ENCODE data around the gene SLC13A4. TPM values are rescaled to one million over a fixed set of nuclear protein-coding genes. Genes with fewer than 3 reads are reported as not detected.
A peak's percentile ranks its signal among the peaks of the same experiment; 100 is the strongest.
"Not testable (repeated sequence)": the region's sequence is repeated elsewhere in the genome, so short reads cannot be mapped to it uniquely, and the experiment has no call there.

SLC13A4 gene
- total and polyA plus RNA-seq, 3 experiments from 2014 or later, result not detected

GRCh38 chr7:135744938-135745702, 17.1 kb upstream of the SLC13A4 start:
- Mint-ChIP-seq H3K9me3 (no peaks in the 10 kb centered on the region), H3K4me3 (no peak overlapping the region), H3K4me1 (no peaks in the 10 kb centered on the region), H3K27ac (no peak overlapping the region), H3K27me3 (peaks cover 12 to 18% of the 10 kb centered on the region in 2 donors), H3K36me3 (no peaks in the 10 kb centered on the region)
- H3K9me3 ChIP-seq (ENCODE audit: low read length), result no peaks in the 10 kb centered on the region
- no peaks in the 10 kb centered on the region for H3K27me3 ChIP-seq (ENCODE audit: insufficient read depth, low read length, poor library complexity, severe bottlenecking)
- ChIA-PET CTCF (no interaction called here), POLR2A (no interaction called here)
- H3K4me3 ChIP-seq (ENCODE audit: low read length), result no peak overlapping the region
- no peaks in the 10 kb centered on the region for H3K36me3 ChIP-seq (ENCODE audit: insufficient read depth, low read length)
- no peaks in the 10 kb centered on the region for H3K4me1 ChIP-seq (ENCODE audit: insufficient read depth, low read length)
- H3K27ac ChIP-seq (ENCODE audit: low read depth, low read length), result no peak overlapping the region
- DNase-seq, result no peak

- CTCF ChIA-PET, result no interaction called here
- POLR2A ChIA-PET, result no interaction called here
- no peak for DNase-seq
- Mint-ChIP-seq H3K4me1 (no peaks in the 10 kb centered on the region), H3K36me3 (no peaks in the 10 kb centered on the region), H3K9me3 (no peaks in the 10 kb centered on the region), H3K27me3 (peaks cover 12 to 18% of the 10 kb centered on the region in 2 donors), H3K27ac (peak overlapping the region in 1 of 8 donors; percentile 16), H3K4me3 (no peak overlapping the region)
- no peaks in the 10 kb centered on the region for H3K27me3 ChIP-seq (ENCODE audit: insufficient read depth, low read length, poor library complexity, severe bottlenecking)
- H3K27ac ChIP-seq (ENCODE audit: low read depth, low read length), result no peak overlapping the region
- no peaks in the 10 kb centered on the region for H3K4me1 ChIP-seq (ENCODE audit: insufficient read depth, low read length)
- no peak overlapping the region for H3K4me3 ChIP-seq (ENCODE audit: low read length)
- no peaks in the 10 kb centered on the region for H3K36me3 ChIP-seq (ENCODE audit: insufficient read depth, low read length)
- no peaks in the 10 kb centered on the region for H3K9me3 ChIP-seq (ENCODE audit: low read length)
These were observed 16.1 kb upstream of the SLC13A4 start for GRCh38 chr7:135743907-135744731.

DNA sequence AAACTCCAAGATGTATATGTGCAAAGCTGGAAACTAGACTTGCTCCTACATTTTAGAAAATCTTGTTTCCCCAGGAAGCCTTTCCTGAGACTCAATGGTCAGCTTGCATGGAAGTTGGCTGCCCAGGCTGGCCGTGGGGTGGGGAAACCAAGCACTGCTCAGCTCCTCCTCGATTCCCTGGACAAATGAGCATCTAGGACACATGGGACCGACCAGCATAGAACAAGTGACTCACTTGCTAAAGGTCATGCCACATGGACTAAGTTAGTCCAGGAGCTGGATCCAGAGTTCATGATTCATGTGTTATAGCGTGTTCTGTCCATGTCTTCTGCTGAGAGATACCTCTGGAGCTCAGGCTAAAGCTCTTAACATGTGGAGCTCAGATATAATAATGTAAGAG, 14.4 kb upstream of the SLC13A4 start:
- no peak overlapping the region for H3K27ac ChIP-seq (ENCODE audit: low read depth, low read length)
- H3K36me3 ChIP-seq (ENCODE audit: insufficient read depth, low read length), result no peaks in the 10 kb centered on the region
- Mint-ChIP-seq H3K9me3 (no peaks in the 10 kb centered on the region), H3K27ac (no peak overlapping the region), H3K4me1 (no peaks in the 10 kb centered on the region), H3K36me3 (no peaks in the 10 kb centered on the region), H3K4me3 (no peak overlapping the region), H3K27me3 (peaks cover 12 to 23% of the 10 kb centered on the region in 2 donors)
- H3K4me3 ChIP-seq (ENCODE audit: low read length), result no peak overlapping the region
- no peaks in the 10 kb centered on the region for H3K27me3 ChIP-seq (ENCODE audit: insufficient read depth, low read length, poor library complexity, severe bottlenecking)
- no peaks in the 10 kb centered on the region for H3K4me1 ChIP-seq (ENCODE audit: insufficient read depth, low read length)
- CTCF ChIA-PET, result no interaction called here
- H3K9me3 ChIP-seq (ENCODE audit: low read length), result no peaks in the 10 kb centered on the region
- DNase-seq, result no peak
- POLR2A ChIA-PET, result no interaction called here

DNA sequence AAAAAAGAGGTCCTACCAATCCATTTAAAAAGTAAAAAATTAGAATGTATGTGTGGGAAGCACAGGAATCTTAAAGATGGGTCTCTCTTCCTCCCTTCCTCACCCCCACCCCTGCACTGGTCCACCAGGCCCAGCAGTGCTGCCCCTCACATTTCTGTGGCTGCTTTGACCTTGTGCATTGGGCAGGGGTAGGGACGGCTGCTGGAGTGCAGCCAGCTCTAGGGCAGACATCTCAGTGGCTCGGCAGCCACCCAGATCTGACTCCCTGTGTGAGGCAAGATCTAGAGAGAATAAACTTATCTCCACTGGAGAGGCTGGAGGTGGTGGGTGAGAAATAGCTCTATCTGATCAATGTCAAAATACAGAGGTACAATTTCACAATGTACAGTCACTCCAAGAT, 13.9 kb upstream of the SLC13A4 start:
- DNase-seq, result no peak
- no peak overlapping the region for H3K27ac ChIP-seq (ENCODE audit: low read depth, low read length)
- Mint-ChIP-seq H3K4me3 (no peak overlapping the region), H3K27me3 (peaks cover 12 to 23% of the 10 kb centered on the region in 2 donors), H3K9me3 (no peaks in the 10 kb centered on the region), H3K36me3 (no peaks in the 10 kb centered on the region), H3K4me1 (no peaks in the 10 kb centered on the region), H3K27ac (no peak overlapping the region)
- no peaks in the 10 kb centered on the region for H3K36me3 ChIP-seq (ENCODE audit: insufficient read depth, low read length)
- no peak overlapping the region for H3K4me3 ChIP-seq (ENCODE audit: low read length)
- no peaks in the 10 kb centered on the region for H3K4me1 ChIP-seq (ENCODE audit: insufficient read depth, low read length)
- H3K27me3 ChIP-seq (ENCODE audit: insufficient read depth, low read length, poor library complexity, severe bottlenecking), result no peaks in the 10 kb centered on the region
- ChIA-PET POLR2A (no interaction called here), CTCF (no interaction called here)
- no peaks in the 10 kb centered on the region for H3K9me3 ChIP-seq (ENCODE audit: low read length)

GRCh38 chr7:135740889-135741288, 12.9 kb upstream of the SLC13A4 start:
- Mint-ChIP-seq H3K27me3 (peaks cover 12 to 25% of the 10 kb centered on the region in 2 donors), H3K36me3 (no peaks in the 10 kb centered on the region), H3K4me3 (no peak overlapping the region), H3K27ac (no peak overlapping the region), H3K4me1 (no peaks in the 10 kb centered on the region), H3K9me3 (no peaks in the 10 kb centered on the region)
- Histone ChIP-seq H3K4me3 (ENCODE audit: low read length) (no peak overlapping the region), H3K9me3 (ENCODE audit: low read length) (no peaks in the 10 kb centered on the region), H3K27ac (ENCODE audit: low read depth, low read length) (no peak overlapping the region), H3K4me1 (ENCODE audit: insufficient read depth, low read length) (no peaks in the 10 kb centered on the region), H3K36me3 (ENCODE audit: insufficient read depth, low read length) (no peaks in the 10 kb centered on the region), H3K27me3 (ENCODE audit: insufficient read depth, low read length, poor library complexity, severe bottlenecking) (no peaks in the 10 kb centered on the region)
- ChIA-PET POLR2A (no interaction called here), CTCF (no interaction called here)
- DNase-seq, result no peak

GRCh38 chr7:135737306-135737647, 9.3 kb upstream of the SLC13A4 start:
- H3K4me1 ChIP-seq (ENCODE audit: insufficient read depth, low read length); H3K4me3 ChIP-seq (ENCODE audit: low read length); H3K36me3 Mint-ChIP-seq; H3K4me3 Mint-ChIP-seq; POLR2A ChIA-PET; DNase-seq; H3K27me3 ChIP-seq (ENCODE audit: insufficient read depth, low read length, poor library complexity, severe bottlenecking); H3K9me3 ChIP-seq (ENCODE audit: low read length); H3K9me3 Mint-ChIP-seq; CTCF ChIA-PET; H3K4me1 Mint-ChIP-seq; H3K36me3 ChIP-seq (ENCODE audit: insufficient read depth, low read length); H3K27ac ChIP-seq (ENCODE audit: low read depth, low read length): not testable (repeated sequence)
- Mint-ChIP-seq H3K27ac (peak overlapping the region in 1 of 8 donors; percentile 26), H3K27me3 (peaks cover 9 to 21% of the 10 kb centered on the region in 2 donors)

- no peaks in the 10 kb centered on the region for H3K9me3 ChIP-seq (ENCODE audit: low read length)
- no peaks in the 10 kb centered on the region for H3K4me1 ChIP-seq (ENCODE audit: insufficient read depth, low read length)
- H3K36me3 ChIP-seq (ENCODE audit: insufficient read depth, low read length), result no peaks in the 10 kb centered on the region
- peaks cover 9 to 18% of the 10 kb centered on the region in 2 donors for H3K27me3 Mint-ChIP-seq
- no peaks in the 10 kb centered on the region for H3K36me3 Mint-ChIP-seq
- no peak overlapping the region for H3K4me3 ChIP-seq (ENCODE audit: low read length)
- no peaks in the 10 kb centered on the region for H3K9me3 Mint-ChIP-seq
- no peak for DNase-seq
- H3K4me1 Mint-ChIP-seq, result no peaks in the 10 kb centered on the region
- no peaks in the 10 kb centered on the region for H3K27me3 ChIP-seq (ENCODE audit: insufficient read depth, low read length, poor library complexity, severe bottlenecking)
- no peak overlapping the region for H3K27ac ChIP-seq (ENCODE audit: low read depth, low read length)
- ChIA-PET CTCF (no interaction called here), POLR2A (no interaction called here)
- no peak overlapping the region for H3K4me3 Mint-ChIP-seq
- no peak overlapping the region for H3K27ac Mint-ChIP-seq
These were observed 8.8 kb upstream of the SLC13A4 start for GRCh38 chr7:135736586-135737305.

- H3K27ac ChIP-seq (ENCODE audit: low read depth, low read length), result no peak overlapping the region
- no peaks in the 10 kb centered on the region for H3K9me3 ChIP-seq (ENCODE audit: low read length)
- H3K4me3 ChIP-seq (ENCODE audit: low read length), result no peak overlapping the region
- no peak overlapping the region for H3K4me3 Mint-ChIP-seq
- H3K36me3 Mint-ChIP-seq, result no peaks in the 10 kb centered on the region
- DNase-seq, result no peak
- no peaks in the 10 kb centered on the region for H3K4me1 Mint-ChIP-seq
- ChIA-PET POLR2A (no interaction called here), CTCF (no interaction called here)
- H3K27me3 Mint-ChIP-seq, result peaks cover 3 to 14% of the 10 kb centered on the region in 2 donors
- H3K4me1 ChIP-seq (ENCODE audit: insufficient read depth, low read length), result no peaks in the 10 kb centered on the region
- no peak overlapping the region for H3K27ac Mint-ChIP-seq
- no peaks in the 10 kb centered on the region for H3K36me3 ChIP-seq (ENCODE audit: insufficient read depth, low read length)
- H3K27me3 ChIP-seq (ENCODE audit: insufficient read depth, low read length, poor library complexity, severe bottlenecking), result no peaks in the 10 kb centered on the region
- H3K9me3 Mint-ChIP-seq, result no peaks in the 10 kb centered on the region
These were observed 6.3 kb upstream of the SLC13A4 start for GRCh38 chr7:135734343-135734689.
